Panc1 (cell line): Measurements from ENCODE around the gene RETREG1. TPM values are rescaled to one million over a fixed set of nuclear protein-coding genes. Genes with fewer than 3 reads are reported as not detected.

ENCODE experiments used
- ATAC-seq: fragments of 200-7000 bp; cut with Tn5 transposase; 2 replicates; pipeline ENCODE4 v1.9.1; 2020; ENCODE audit warnings: mild to moderate bottlenecking, moderate library complexity
- BruUV-seq: library from RNA; stranded (reverse); fragments of 400-500 nt; replicated peaks from 2 replicates; lab custom pipeline; 2021; lab: Mats Ljungman, UMichigan
- CTCF ChIA-PET: fragments of 300-600 bp; sonication (Branson Sonifier 250); formaldehyde crosslinking; loops from one replicate; lab custom pipeline; 2022; ENCODE audit warnings: antibody characterized with exemption; lab: Charles Lee
- POLR2A ChIA-PET: fragments of 300-600 bp; sonication (Branson Sonifier 250); formaldehyde crosslinking; loops from one replicate; lab custom pipeline; 2022; ENCODE audit warnings: antibody characterized with exemption; lab: Charles Lee
- DNase-seq: peaks from one replicate; pipeline ENCODE4 v3.0.0-alpha.2; 2010; ENCODE audit warnings: low read depth, low spot score
- H3K27ac ChIP-seq: 2 replicates; pipeline ENCODE4 v1.5.1; 2011; ENCODE audit warnings: mild to moderate bottlenecking, low read length, inconsistent platforms
- H3K27me3 ChIP-seq: fragments of 200-500 bp; sonication (Bioruptor generic); 2 replicates; pipeline ENCODE4 v1.6.0; 2014; ENCODE audit warnings: low read length, inconsistent platforms; ENCODE audit not compliant: control insufficient read depth, insufficient read depth
- H3K36me3 ChIP-seq: fragments of 200-500 bp; sonication (Bioruptor generic); 2 replicates; pipeline ENCODE4 v1.5.1; 2014; ENCODE audit warnings: inconsistent platforms, mild to moderate bottlenecking, low read length, moderate library complexity; ENCODE audit not compliant: control insufficient read depth, insufficient read depth
- H3K4me1 ChIP-seq: 2 replicates; pipeline ENCODE4 v1.5.1; 2011; ENCODE audit warnings: inconsistent platforms, mild to moderate bottlenecking, low read length, moderate library complexity; ENCODE audit not compliant: control insufficient read depth, insufficient read depth
- H3K4me3 ChIP-seq, 2 experiments: 2 replicates each; pipeline ENCODE4 v1.5.1; 2011 to 2012; ENCODE audit warnings: low read depth in 2 of 2, low read length in 2 of 2, mild to moderate bottlenecking in 2 of 2, inconsistent platforms in 1 of 2, moderate library complexity in 1 of 2
- H3K9me3 ChIP-seq: fragments of 200-500 bp; sonication (Bioruptor generic); 2 replicates; pipeline ENCODE4 v1.5.1; 2014; ENCODE audit warnings: low read depth, mild to moderate bottlenecking, inconsistent platforms, low read length, moderate library complexity; ENCODE audit not compliant: control insufficient read depth, insufficient read depth
- POLR2AphosphoS5 ChIP-seq: IDR thresholded peaks from 2 replicates; pipeline ENCODE4 v1.6.1; 2012; ENCODE audit warnings: mild to moderate bottlenecking, low read depth, low read length, moderate library complexity
- SIN3A ChIP-seq: IDR thresholded peaks from 2 replicates; pipeline ENCODE4 v1.6.1; 2012; ENCODE audit warnings: low read depth, mild to moderate bottlenecking, low read length, moderate library complexity, borderline replicate concordance; ENCODE audit not compliant: insufficient read depth
- TCF7L2 ChIP-seq: IDR thresholded peaks from 2 replicates; pipeline ENCODE4 v1.6.1; 2011; ENCODE audit warnings: mild to moderate bottlenecking, low read depth, low read length, inconsistent platforms
- in situ Hi-C: cut with HindIII; loops from 2 replicates; pipeline ENCODE4 v1.10.0; 2016; ENCODE audit warnings: low sequenced_read_pairs, low pct_unique_long_range_greater_than_20kb
- intact Hi-C: fragments of 100-400 bp; cut with micrococcal nuclease; formaldehyde crosslinking; loops from one replicate; pipeline ENCODE4 v1.10.0; 2022; ENCODE audit not compliant: unreplicated experiment
- total RNA-seq: library from RNA; stranded (reverse); gene quantifications from one replicate; pipeline ENCODE4 v1.2.1, GENCODE V29; 2021; ENCODE audit not compliant: unreplicated experiment
- TF ChIP-seq, protein P1 (sequence below): fragments of 450-650 bp; IDR thresholded peaks from 2 replicates; pipeline ENCODE4 v1.5.1; 2017; ENCODE audit warnings: mild to moderate bottlenecking
- TF ChIP-seq, protein P2 (sequence below), 2 experiments: IDR thresholded peaks; 2 replicates each; pipeline ENCODE4 v1.6.1; 2011 to 2012; ENCODE audit warnings: low read depth in 2 of 2, control low read depth in 1 of 2, low read length in 1 of 2, mild to moderate bottlenecking in 1 of 2, moderate library complexity in 1 of 2; ENCODE audit not compliant: insufficient read depth in 1 of 2

Gene RETREG1
- total RNA-seq, 1 experiment from 2014 or later: 0.74 TPM

DNA sequence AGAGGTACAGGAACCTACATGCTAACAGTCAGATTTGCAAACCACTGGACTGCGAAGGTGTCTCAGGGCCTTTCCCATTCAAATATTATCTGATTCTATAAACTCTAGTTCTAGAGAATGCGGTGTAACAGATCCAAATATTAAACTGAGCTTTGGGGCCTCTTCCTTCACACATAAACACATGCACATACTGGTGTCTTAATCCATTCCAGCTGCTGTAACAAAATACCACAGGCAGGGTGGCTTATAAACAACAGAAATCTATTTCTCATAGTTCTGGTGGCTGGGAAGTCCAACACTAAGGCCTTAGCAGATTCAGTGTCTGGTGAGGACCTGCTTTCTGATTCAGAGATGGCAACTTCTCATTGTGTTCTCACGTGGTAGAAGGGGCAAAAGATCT is 30.2 kb downstream of the RETREG1 start:
- Histone ChIP-seq H3K36me3 (no peaks in the 10 kb centered on the region), H3K27ac (no peak overlapping the region), H3K4me1 (no peaks in the 10 kb centered on the region), H3K4me3 (no peak overlapping the region), H3K27me3 (no peaks in the 10 kb centered on the region), H3K9me3 (no peaks in the 10 kb centered on the region)
- no peak for ATAC-seq
- no peak for DNase-seq
- no peak for TF ChIP-seq TCF7L2
- TF ChIP-seq, protein P1, sequence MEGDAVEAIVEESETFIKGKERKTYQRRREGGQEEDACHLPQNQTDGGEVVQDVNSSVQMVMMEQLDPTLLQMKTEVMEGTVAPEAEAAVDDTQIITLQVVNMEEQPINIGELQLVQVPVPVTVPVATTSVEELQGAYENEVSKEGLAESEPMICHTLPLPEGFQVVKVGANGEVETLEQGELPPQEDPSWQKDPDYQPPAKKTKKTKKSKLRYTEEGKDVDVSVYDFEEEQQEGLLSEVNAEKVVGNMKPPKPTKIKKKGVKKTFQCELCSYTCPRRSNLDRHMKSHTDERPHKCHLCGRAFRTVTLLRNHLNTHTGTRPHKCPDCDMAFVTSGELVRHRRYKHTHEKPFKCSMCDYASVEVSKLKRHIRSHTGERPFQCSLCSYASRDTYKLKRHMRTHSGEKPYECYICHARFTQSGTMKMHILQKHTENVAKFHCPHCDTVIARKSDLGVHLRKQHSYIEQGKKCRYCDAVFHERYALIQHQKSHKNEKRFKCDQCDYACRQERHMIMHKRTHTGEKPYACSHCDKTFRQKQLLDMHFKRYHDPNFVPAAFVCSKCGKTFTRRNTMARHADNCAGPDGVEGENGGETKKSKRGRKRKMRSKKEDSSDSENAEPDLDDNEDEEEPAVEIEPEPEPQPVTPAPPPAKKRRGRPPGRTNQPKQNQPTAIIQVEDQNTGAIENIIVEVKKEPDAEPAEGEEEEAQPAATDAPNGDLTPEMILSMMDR: no peak
- no peak for TF ChIP-seq SIN3A
- no peak for TF ChIP-seq POLR2AphosphoS5
- TF ChIP-seq, protein P2, sequence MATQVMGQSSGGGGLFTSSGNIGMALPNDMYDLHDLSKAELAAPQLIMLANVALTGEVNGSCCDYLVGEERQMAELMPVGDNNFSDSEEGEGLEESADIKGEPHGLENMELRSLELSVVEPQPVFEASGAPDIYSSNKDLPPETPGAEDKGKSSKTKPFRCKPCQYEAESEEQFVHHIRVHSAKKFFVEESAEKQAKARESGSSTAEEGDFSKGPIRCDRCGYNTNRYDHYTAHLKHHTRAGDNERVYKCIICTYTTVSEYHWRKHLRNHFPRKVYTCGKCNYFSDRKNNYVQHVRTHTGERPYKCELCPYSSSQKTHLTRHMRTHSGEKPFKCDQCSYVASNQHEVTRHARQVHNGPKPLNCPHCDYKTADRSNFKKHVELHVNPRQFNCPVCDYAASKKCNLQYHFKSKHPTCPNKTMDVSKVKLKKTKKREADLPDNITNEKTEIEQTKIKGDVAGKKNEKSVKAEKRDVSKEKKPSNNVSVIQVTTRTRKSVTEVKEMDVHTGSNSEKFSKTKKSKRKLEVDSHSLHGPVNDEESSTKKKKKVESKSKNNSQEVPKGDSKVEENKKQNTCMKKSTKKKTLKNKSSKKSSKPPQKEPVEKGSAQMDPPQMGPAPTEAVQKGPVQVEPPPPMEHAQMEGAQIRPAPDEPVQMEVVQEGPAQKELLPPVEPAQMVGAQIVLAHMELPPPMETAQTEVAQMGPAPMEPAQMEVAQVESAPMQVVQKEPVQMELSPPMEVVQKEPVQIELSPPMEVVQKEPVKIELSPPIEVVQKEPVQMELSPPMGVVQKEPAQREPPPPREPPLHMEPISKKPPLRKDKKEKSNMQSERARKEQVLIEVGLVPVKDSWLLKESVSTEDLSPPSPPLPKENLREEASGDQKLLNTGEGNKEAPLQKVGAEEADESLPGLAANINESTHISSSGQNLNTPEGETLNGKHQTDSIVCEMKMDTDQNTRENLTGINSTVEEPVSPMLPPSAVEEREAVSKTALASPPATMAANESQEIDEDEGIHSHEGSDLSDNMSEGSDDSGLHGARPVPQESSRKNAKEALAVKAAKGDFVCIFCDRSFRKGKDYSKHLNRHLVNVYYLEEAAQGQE (IDR thresholded peaks at IDR 0.05; ENCODE audit: insufficient read depth in 1 of 2, low read depth in 2 of 2, low read length in 1 of 2): no peak
- no TSS peak for BruUV-seq
- in situ Hi-C loops: no loop called here
- intact Hi-C loops: no loop called here
- ChIA-PET POLR2A (no interaction called here), CTCF (interaction anchor here (0.5 kb wide), 1 partner anchor 395 kb away, joined by 11 read pairs; no protein-coding TSS in a partner anchor)

DNA sequence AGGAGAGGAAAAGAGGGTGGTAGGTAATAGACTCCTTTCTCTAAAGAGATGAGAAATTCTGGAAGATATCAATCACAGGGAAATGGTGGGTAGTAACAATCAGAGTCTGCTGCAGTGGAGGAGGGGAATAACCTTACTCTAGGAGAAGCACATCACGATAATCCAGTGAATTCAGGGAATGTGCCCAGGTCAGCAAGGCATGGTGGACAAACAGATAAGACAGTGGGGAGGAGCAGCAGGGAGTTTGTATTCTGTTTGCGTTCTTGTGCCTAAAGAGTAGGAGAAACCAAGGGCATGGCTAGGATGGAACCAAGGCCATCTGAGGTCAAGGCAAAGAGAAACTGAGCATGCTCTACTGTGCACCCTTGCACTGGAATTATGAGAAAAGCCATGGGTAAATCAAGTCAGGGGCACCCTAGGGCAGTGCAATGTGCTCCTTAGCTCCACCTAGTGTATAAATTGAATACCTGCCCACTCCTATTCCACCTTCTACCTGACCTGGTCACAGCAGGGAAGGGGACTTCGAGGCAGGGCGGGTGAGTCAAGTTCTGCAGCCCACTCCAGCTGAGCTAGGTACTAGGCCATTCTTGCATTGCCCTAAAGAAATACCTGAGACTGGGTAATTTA is 31.6 kb downstream of the RETREG1 start:
- BruUV-seq: no TSS peak
- ChIA-PET CTCF (interaction anchor here (0.6 to 0.8 kb wide), 3 partner anchors 23 to 583 kb away, joined by 3 to 6 read pairs (median 3); no protein-coding TSS in a partner anchor), POLR2A (interaction anchor here (0.6 kb wide), 1 partner anchor 333 kb away, joined by 12 read pairs; no protein-coding TSS in a partner anchor)
- in situ Hi-C loops: no loop called here
- H3K4me1 ChIP-seq: no peaks in the 10 kb centered on the region
- H3K36me3 ChIP-seq: no peaks in the 10 kb centered on the region
- H3K4me3 ChIP-seq: no peak overlapping the region
- intact Hi-C loops: no loop called here
- ATAC-seq (peak; percentile 81), DNase-seq (no peak)
- H3K9me3 ChIP-seq: no peaks in the 10 kb centered on the region
- no peak for TF ChIP-seq TCF7L2
- TF ChIP-seq, protein P1: peak; percentile 84
- H3K27ac ChIP-seq: no peak overlapping the region
- no peaks in the 10 kb centered on the region for H3K27me3 ChIP-seq
